GM18868 (cell line): ENCODE measurements around the gene CST7.

Source experiments
- ATAC-seq: cut with Tn5 transposase; IDR thresholded peaks from one replicate; pipeline ENCODE4 v1.9.1; 2021; ENCODE audit warnings: mild to moderate bottlenecking, moderate library complexity; ENCODE audit not compliant: unreplicated experiment

Gene CST7

GRCh38 chr20:24983896-24984295, 34.8 kb downstream of the CST7 start:
- no peak for ATAC-seq

- no peak for ATAC-seq
Observed at GRCh38 chr20:24984961-24985640, 36.0 kb downstream of the CST7 start.

GRCh38 chr20:24985802-24986201, 36.7 kb downstream of the CST7 start:
- ATAC-seq: no peak

- ATAC-seq: no peak
Observed at GRCh38 chr20:24986436-24987015, 37.5 kb downstream of the CST7 start.

- no peak for ATAC-seq
Observed at GRCh38 chr20:24987244-24987643, 38.2 kb downstream of the CST7 start.

- no peak for ATAC-seq
Observed at GRCh38 chr20:24987873-24988835, 39.1 kb downstream of the CST7 start.

GRCh38 chr20:24989162-24989561, 40.1 kb downstream of the CST7 start:
- ATAC-seq: no peak

GRCh38 chr20:24990810-24991252, 41.8 kb downstream of the CST7 start:
- ATAC-seq: no peak

- peak; percentile 15 for ATAC-seq
Observed at GRCh38 chr20:24991897-24992486, 42.9 kb downstream of the CST7 start.

- ATAC-seq: peak; percentile 97
Observed at GRCh38 chr20:24992487-24993205, 43.6 kb downstream of the CST7 start, which contains the start of gene APMAP. APMAP (minus strand) TSS chr20:24992751; CDS start chr20:24992688, 63 bp downstream.

- ATAC-seq: no peak
Observed at GRCh38 chr20:24993337-24994185, 44.5 kb downstream of the CST7 start.

GRCh38 chr20:24994186-24994465, 45.1 kb downstream of the CST7 start:
- ATAC-seq: no peak

- no peak for ATAC-seq
Observed at GRCh38 chr20:24994470-24995368, 45.6 kb downstream of the CST7 start.

GRCh38 chr20:24995741-24996448, 46.8 kb downstream of the CST7 start:
- ATAC-seq: no peak

- no peak for ATAC-seq
Observed at GRCh38 chr20:24996449-24997377, 47.6 kb downstream of the CST7 start.

- no peak for ATAC-seq
Observed at GRCh38 chr20:24998121-24998520, 49.1 kb downstream of the CST7 start.
